ENCODE results near the gene TCEAL7. TPM values are rescaled to one million over a fixed set of nuclear protein-coding genes. Genes with fewer than 3 reads are reported as not detected.
A peak's percentile ranks its signal among the peaks of the same experiment; 100 is the strongest.

Gene TCEAL7
- total and polyA plus RNA-seq, 11 donors = 1.5 to 5.8 (median 3.1) TPM

DNA sequence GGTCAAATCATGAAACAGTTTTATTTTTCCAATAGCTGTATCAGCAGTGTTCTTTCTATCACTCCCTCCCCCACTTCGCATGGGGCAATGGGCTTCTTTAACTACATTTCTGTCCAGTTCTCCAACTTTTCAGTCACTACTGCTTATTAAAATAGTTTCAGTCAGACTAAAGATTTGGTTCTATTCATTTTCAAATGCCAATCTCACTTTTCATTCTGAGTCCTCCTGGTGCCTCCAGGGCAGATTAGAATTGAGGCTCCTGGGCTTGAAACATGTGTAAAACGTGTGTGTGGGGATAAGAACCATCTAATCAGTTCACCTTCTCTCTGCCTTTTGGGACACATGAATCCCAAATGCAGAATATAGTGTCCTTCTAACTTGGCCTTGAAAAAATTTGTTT lies 42.8 kb downstream of the TCEAL7 start:
- Histone ChIP-seq H3K27me3 (peaks cover 0 to 16% (median 0%) of the 10 kb centered on the region in 9 donors), H3K4me3 (no peak overlapping the region), H3K27ac (no peak overlapping the region), H3K4me1 (peaks cover 0 to 6% (median 0%) of the 10 kb centered on the region in 12 donors), H3K36me3 (no peaks in the 10 kb centered on the region), H3K9me3 (no peaks in the 10 kb centered on the region)
- intact Hi-C loops (cut with DNase I) = no loop called here
- ATAC-seq (no peak), DNase-seq (no peak)
- no peak for TF ChIP-seq POLR2A (IDR thresholded peaks at IDR 0.05)
- TF ChIP-seq, protein P1, sequence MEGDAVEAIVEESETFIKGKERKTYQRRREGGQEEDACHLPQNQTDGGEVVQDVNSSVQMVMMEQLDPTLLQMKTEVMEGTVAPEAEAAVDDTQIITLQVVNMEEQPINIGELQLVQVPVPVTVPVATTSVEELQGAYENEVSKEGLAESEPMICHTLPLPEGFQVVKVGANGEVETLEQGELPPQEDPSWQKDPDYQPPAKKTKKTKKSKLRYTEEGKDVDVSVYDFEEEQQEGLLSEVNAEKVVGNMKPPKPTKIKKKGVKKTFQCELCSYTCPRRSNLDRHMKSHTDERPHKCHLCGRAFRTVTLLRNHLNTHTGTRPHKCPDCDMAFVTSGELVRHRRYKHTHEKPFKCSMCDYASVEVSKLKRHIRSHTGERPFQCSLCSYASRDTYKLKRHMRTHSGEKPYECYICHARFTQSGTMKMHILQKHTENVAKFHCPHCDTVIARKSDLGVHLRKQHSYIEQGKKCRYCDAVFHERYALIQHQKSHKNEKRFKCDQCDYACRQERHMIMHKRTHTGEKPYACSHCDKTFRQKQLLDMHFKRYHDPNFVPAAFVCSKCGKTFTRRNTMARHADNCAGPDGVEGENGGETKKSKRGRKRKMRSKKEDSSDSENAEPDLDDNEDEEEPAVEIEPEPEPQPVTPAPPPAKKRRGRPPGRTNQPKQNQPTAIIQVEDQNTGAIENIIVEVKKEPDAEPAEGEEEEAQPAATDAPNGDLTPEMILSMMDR (IDR thresholded peaks at IDR 0.05) = no peak
- 62 to 70% (median 67%) methylated on average over 2 of the region's 2 CpGs for WGBS, 4 donors

DNA sequence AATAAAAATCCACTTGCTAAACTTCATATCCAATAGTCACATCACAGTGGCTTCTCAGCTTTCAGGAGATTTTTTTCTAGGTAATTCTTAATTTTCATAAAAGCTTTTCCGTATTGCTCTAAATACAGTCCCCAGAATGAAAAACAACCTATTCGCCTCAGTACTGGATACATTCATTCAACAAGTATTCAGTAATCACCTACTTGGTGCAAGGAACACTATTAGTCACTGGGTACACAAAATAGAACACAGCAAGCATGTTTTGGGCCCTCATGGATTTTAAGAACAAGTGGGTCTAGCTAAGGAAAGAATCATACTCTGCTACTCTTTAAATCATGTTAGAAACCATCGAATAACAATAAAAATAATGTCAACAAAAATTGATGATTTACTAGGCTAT lies 43.5 kb downstream of the TCEAL7 start:
- H3K27ac ChIP-seq = no peak overlapping the region
- peaks cover 0 to 6% (median 0%) of the 10 kb centered on the region in 12 donors for H3K4me1 ChIP-seq
- ATAC-seq = no peak
- no peak overlapping the region for H3K4me3 ChIP-seq
- peaks cover 0 to 4% (median 0%) of the 10 kb centered on the region in 9 donors for H3K36me3 ChIP-seq
- H3K9me3 ChIP-seq = no peaks in the 10 kb centered on the region
- intact Hi-C loops (cut with DNase I) = no loop called here
- H3K27me3 ChIP-seq = peaks cover 0 to 16% (median 0%) of the 10 kb centered on the region in 9 donors
- DNase-seq = no peak
- TF ChIP-seq POLR2A (IDR thresholded peaks at IDR 0.05) = no peak
- TF ChIP-seq, protein P1 (IDR thresholded peaks at IDR 0.05) = no peak
- WGBS, 4 donors = 68 to 97% (median 86%) methylated on average over 3 of the region's 3 CpGs

DNA sequence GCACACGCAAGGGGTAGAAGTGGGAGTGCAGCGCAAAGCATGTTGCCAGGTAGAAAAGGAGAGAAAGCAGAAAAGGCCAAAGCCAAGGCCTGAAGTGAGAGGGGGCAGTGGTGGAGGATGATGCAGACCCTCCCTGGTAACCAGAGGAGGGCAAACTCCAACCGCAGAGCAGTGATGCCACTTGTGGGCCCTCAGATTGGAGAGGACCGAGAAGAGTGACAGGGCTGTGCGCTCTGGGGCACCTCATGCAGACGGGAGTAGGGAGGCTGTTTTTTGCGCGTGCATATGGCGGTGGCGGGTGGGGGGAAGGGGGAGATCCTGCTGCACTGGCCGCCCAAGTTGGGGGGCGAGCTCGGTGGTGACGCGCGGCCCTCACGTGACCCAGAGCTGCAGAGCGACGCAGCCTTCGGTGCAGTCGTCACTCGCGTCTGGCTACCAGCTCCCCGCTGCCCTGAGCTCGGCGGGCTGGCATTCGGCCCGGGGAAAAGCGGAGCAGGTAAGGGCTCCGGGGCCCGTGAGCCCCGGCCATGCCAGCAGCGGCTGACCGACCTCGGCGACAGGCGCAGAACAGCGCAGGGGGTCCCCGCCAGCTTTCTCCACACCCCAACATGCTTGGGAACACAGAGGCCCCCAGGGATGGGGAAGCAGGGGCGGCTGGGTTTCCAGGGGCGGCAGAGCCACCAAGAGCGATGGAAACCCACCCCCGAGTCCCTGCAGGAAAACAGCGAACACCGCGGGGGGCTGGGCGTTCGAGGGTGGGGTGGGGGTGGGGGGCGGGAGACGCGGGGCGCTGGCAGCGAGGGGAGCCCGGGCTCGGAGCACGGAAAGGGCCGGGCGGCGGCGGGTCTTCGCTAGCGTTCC lies 46.3 kb downstream of the TCEAL7 start, which contains the start of gene BEX3:
BEX3 (plus strand) TSS at position 421 of the 861 bp plus-strand sequence. CDS start 984 bp downstream, outside the sequence.
- Histone ChIP-seq H3K27me3 (peaks cover 0 to 12% (median 0%) of the 10 kb centered on the region in 9 donors), H3K27ac (peak within 1 kb of the TSS in 11 of 12 donors; percentile 52 to 88 (median 80)), H3K9me3 (no peaks in the 10 kb centered on the region), H3K4me3 (peak within 1 kb of the TSS; percentile 48 to 89 (median 72)), H3K36me3 (peaks cover 0 to 9% (median 0%) of the 10 kb centered on the region in 9 donors), H3K4me1 (peaks cover 0 to 6% (median 0%) of the 10 kb centered on the region in 12 donors)
- intact Hi-C loops (cut with DNase I) = no loop called here
- ATAC-seq = peak; percentile 73 to 93 (median 92)
- peak in 1 of 2 donors; percentile 43 for TF ChIP-seq POLR2A (IDR thresholded peaks at IDR 0.05)
- TF ChIP-seq, protein P1 (IDR thresholded peaks at IDR 0.05) = no peak
- WGBS, 4 donors = 3 to 34% (median 15%) methylated on average over 36 to 62 of the region's 62 CpGs
- peak; percentile 35 to 64 (median 53) for DNase-seq

DNA sequence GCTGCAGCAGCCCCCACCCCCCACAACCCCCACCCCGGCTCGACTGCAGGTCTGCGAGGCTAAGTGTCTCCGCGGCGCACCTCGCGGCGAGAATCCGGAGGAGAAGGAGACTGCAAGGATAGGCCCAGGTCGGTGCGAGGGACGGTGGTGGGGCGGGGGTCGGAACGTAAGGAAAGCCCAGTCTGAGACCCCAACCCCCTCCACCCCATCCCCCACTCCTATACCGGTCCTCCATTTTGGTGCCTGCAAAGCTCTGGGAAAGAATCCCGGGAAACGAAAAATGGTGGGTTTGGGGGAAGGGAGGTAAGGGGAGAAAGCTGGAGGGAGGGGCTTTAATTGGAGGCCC lies 46.9 kb downstream of the TCEAL7 start:
- DNase-seq (peak in 3 of 5 donors; percentile 7 to 47 (median 26)), ATAC-seq (peak in 3 of 4 donors; percentile 59 to 71 (median 65))
- Histone ChIP-seq H3K4me3 (peak overlapping the region; percentile 48 to 89 (median 72)), H3K36me3 (peaks cover 0 to 9% (median 0%) of the 10 kb centered on the region in 9 donors), H3K27me3 (peaks cover 0 to 12% (median 0%) of the 10 kb centered on the region in 9 donors), H3K27ac (peak overlapping the region in 11 of 12 donors; percentile 52 to 88 (median 80)), H3K9me3 (no peaks in the 10 kb centered on the region), H3K4me1 (peaks cover 0 to 6% (median 0%) of the 10 kb centered on the region in 12 donors)
- intact Hi-C loops (cut with DNase I) = no loop called here
- 0 to 55% (median 18%) methylated on average over 17 to 19 of the region's 19 CpGs for whole genome bisulfite sequencing, 4 donors
- TF ChIP-seq, protein P1 (IDR thresholded peaks at IDR 0.05) = no peak
- TF ChIP-seq POLR2A (IDR thresholded peaks at IDR 0.05) = no peak

Data from heart left ventricle (tissue), 16 donors.